ENCODE results near the gene SLC30A4.
A peak's percentile ranks its signal among the peaks of the same experiment; 100 is the strongest.

SLC30A4 gene

DNA sequence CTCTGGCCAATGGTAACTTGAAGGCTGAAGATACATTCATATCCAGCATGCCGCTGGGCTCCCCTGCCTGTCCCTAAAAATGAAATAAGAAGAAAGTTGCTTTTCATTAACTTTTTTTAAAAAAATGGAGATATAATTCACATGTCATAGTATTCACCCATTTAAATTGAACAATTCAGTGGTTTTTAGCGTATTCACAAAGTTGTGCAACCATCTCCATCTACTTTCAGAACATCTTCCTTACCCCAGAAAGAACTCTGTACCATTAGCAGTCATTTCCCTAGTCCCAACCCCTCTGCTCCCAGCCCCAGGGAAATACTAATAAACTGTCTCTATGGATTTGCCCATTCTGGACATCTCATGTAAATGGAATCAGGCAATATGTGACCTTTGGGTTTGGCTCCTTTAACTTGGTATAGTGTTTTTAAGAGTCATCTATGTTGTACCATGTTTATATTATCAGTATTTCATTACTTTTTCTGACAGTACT, 88.4 kb downstream of the SLC30A4 start:
- CTCF ChIA-PET, result interaction anchor here (5.8 kb wide), 1 partner anchor 23 kb away, joined by 363 read pairs; no protein-coding TSS in a partner anchor
- POLR2A ChIA-PET, result no interaction called here
- TF ChIP-seq CTCF (IDR thresholded peaks at IDR 0.05; ENCODE audit: insufficient read depth, low read length, missing control alignments), result no peak
- H3K4me3 ChIP-seq (ENCODE audit: low read depth, low read length), result no peak overlapping the region
- no peak for DNase-seq (ENCODE audit: low read depth, low spot score)

DNA sequence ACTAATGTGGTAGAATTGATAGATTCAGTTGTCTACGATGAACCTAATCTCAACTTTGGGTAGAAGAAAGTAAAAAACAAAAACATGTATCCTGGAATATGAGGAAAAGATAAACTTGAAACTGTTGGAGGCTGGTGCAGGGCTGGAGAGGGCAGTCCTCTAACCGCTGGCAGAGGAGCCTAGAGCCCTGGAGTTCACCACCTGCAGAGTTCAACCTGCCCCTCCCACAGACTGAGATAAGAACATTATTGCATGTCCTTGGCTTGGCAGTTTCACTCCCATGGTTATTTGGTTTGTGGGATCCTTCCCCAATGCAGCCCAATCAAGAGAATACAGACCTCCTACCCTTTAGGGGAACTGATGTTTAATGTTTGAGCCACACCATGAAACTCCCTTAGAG, 91.0 kb downstream of the SLC30A4 start:
- TF ChIP-seq CTCF (IDR thresholded peaks at IDR 0.05; ENCODE audit: insufficient read depth, low read length, missing control alignments), result no peak
- ChIA-PET POLR2A (interaction anchor here (0.7 kb wide), 1 partner anchor 263 kb away, joined by 3 read pairs; no protein-coding TSS in a partner anchor), CTCF (interaction anchor here (0.8 to 5.8 kb wide), 25 partner anchors 11 to 315 kb away, joined by 3 to 363 read pairs (median 5); partner anchors contain the start of gene BLOC1S6)
- no peak for DNase-seq (ENCODE audit: low read depth, low spot score)
- no peak overlapping the region for H3K4me3 ChIP-seq (ENCODE audit: low read depth, low read length)

GRCh38 chr15:45429941-45430792, 92.4 kb downstream of the SLC30A4 start:
- POLR2A ChIA-PET, result no interaction called here
- TF ChIP-seq CTCF (IDR thresholded peaks at IDR 0.05; ENCODE audit: insufficient read depth, low read length, missing control alignments), result peak; percentile 98
- peak overlapping the region; percentile 59 for H3K4me3 ChIP-seq (ENCODE audit: low read depth, low read length)
- CTCF ChIA-PET, result interaction anchor here (0.6 to 5.8 kb wide), 56 partner anchors 10 to 314 kb away, joined by 3 to 363 read pairs (median 4); partner anchors contain the start of gene BLOC1S6
- DNase-seq (ENCODE audit: low read depth, low spot score), result no peak

Measured in AG04449 (cell line).